Measurements from ENCODE around the gene VASN.
"Not testable (repeated sequence)": the region's sequence is repeated elsewhere in the genome, so short reads cannot be mapped to it uniquely, and the experiment has no call there.

VASN gene

DNA sequence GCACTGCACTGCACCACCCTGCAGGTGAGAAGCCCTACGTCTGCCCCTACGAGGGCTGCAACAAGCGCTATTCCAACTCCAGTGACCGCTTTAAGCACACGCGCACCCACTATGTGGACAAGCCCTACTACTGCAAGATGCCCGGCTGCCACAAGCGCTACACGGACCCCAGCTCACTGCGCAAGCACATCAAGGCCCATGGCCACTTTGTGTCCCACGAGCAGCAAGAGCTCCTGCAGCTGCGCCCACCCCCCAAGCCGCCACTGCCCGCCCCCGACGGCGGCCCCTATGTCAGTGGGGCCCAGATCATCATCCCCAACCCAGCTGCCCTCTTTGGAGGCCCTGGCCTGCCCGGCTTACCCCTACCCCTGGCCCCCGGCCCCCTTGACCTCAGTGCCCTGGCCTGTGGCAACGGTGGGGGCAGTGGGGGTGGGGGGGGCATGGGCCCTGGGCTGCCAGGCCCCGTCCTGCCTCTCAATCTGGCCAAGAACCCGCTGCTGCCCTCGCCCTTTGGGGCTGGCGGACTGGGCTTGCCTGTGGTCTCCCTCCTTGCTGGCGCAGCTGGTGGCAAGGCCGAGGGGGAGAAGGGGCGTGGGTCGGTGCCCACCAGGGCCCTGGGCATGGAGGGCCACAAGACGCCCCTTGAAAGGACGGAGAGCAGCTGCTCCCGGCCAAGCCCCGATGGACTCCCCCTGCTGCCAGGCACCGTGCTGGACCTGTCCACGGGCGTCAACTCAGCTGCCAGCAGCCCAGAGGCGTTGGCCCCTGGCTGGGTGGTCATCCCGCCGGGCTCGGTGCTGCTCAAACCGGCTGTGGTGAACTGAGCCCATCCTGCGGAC lies 34.7 kb upstream of the VASN start:
- in situ Hi-C loops (cut with MboI; ENCODE audit: low sequenced_read_pairs) = no loop called here

DNA sequence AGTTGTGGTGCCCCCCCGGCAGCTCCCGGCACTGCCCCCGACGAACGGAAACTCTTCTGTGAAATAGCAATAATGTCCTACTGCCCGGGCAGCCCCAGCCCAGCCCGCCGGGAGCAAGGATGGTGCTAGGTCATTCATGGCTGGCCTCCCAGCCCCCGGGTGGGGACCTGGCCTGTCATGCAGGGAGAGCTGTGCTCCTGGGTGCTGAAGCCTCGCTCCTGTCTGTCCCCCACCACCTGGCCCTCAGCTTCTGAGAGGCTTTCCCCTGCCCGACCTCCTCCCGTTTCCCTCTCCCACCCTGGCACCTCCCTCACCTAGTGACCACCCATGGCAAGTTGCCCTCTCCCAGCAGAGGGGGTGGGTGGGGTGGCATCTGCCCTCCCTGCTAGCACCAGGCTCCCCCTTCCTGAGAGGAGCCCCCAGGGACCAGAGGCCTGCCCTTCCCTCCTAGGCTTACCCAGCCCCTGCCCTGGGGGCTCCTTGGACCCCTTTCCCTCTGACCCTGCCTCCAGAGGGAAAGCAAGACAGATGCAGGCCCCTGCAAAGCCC lies 34.0 kb upstream of the VASN start:
- in situ Hi-C loops (cut with MboI; ENCODE audit: low sequenced_read_pairs) = no loop called here

DNA sequence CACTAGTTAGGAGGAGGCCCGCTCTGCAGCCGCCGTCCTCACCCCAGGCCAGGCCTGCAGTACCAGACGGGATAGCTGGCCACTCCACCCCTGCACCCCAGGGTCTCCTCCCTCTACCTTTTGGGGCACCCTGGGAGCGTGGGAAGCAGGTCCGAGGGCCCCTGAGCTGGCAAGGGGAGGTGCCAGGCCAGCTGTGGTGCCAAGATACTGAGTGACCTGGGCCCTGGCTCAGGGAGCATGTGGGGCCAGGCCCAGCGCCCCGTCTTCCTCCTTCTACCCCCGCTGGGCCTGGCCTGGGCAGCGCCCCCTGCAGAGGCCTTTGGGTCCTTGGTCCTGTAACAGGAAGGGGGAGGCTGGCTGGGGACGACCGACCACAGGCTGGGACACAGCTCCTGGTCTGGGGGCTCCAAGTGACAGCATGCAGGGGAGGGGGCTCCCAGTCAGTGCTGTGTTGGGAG lies 33.5 kb upstream of the VASN start:
- in situ Hi-C loops (cut with MboI; ENCODE audit: low sequenced_read_pairs) = no loop called here

DNA sequence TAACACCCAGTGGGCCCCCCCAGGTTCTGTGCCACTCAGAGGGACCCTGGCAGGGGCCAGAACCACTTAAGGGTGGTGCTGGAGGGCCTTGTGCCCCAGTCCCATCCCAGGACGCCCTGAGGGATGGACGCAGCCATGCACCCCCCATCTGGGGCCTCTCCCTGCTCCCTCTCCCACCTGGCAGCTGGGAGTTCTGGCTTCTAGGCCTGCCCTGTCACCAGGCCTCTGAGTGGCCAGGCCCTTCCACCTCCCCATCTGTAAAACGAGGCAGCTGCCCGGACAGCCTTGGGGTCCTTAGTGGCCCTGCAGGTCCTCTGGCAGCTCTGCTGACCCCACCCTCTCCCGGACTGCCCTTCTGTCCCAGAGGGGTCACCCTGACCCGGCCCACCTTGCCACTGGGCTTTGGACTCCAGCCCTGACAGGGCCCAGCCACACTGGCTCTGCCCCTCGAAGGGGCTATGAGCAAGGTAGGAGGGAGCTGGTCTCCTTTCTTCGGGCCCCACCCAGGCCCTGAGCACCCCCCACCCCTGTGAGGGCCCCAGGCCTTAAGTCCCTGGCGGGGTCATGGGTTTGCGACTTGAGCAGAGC lies 32.8 kb upstream of the VASN start:
- in situ Hi-C loops (cut with MboI; ENCODE audit: low sequenced_read_pairs) = no loop called here

DNA sequence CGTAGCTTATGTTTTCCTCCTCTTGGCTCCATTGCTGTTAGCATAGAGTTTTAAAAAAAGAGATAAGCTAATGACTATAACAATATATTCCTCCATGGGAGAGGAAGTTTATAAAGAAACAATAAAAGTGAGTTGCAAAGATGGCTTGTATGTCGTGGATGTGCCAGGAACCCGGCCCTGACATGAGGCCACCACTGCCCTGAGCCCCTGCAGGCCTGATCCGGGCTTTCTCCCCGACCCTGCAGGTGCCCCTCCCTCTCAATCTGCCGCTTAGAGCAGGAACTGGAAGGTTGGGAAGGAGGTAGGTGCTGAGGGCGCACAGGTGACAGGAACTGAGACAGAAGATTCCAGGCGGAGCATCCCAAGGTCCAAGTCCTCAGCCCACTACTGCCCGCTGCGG lies 32.2 kb upstream of the VASN start:
- in situ Hi-C loops (cut with MboI; ENCODE audit: low sequenced_read_pairs) = no loop called here

DNA sequence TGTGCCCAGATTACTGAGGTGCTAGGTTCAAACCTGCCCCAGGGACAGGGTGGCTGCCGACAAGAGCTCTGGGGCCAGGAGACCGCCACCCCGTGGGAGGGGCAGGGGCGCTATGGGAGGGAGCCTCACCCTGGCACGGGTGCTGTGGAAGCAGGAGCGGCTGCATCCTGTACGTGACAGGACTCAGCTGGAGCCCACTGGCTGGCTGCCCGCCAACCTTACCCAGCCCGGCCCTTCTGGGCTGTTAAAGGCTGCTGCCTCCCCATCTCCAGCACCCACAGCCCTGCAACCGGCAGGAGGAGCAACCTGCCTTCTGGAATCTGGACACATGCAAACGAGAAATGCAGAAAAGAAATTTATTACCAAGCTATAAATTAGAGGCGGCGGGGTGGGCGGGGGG lies 31.7 kb upstream of the VASN start:
- in situ Hi-C loops (cut with MboI; ENCODE audit: low sequenced_read_pairs) = no loop called here

DNA sequence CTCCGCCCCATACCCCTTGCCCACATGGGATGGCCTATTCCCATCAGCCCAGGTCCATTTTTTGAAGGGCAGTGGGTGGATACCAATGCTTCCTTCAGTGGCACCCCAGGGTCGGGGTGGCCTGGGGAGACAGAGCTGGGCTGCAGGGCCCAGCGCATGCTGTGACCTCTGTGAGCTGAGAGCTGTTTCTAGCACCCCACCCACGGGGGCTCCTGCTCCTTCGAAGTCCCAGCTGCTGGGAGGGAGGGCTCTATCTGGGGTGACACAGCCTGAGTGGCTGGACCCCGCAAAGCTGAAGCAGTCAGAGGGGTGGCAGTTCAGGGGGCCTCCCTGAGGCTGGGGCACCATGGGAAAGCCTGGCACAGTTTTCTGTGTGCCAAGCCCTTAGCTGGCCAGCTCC lies 31.2 kb upstream of the VASN start:
- in situ Hi-C loops (cut with MboI; ENCODE audit: low sequenced_read_pairs) = no loop called here

DNA sequence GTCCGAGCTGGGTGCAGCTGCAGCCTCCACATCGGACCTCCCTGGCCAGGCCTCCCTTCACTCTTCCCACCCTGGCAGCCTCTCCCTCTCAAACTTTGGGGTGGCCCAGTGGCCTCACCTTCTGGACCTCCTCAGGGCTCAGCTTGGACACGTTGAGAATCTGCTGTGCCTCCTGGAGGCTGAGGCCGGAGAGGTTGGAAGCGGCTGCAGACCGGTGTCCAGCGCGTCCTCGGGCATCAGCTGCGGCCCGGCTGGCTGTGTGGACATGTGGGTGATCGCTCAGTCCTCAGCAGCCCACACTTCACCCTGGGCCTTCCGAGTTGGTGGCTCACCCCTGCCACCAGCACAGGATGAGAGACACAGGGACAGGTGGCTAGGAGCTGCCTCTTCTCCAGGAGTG lies 30.4 kb upstream of the VASN start:
- in situ Hi-C loops (cut with MboI; ENCODE audit: low sequenced_read_pairs) = no loop called here

DNA sequence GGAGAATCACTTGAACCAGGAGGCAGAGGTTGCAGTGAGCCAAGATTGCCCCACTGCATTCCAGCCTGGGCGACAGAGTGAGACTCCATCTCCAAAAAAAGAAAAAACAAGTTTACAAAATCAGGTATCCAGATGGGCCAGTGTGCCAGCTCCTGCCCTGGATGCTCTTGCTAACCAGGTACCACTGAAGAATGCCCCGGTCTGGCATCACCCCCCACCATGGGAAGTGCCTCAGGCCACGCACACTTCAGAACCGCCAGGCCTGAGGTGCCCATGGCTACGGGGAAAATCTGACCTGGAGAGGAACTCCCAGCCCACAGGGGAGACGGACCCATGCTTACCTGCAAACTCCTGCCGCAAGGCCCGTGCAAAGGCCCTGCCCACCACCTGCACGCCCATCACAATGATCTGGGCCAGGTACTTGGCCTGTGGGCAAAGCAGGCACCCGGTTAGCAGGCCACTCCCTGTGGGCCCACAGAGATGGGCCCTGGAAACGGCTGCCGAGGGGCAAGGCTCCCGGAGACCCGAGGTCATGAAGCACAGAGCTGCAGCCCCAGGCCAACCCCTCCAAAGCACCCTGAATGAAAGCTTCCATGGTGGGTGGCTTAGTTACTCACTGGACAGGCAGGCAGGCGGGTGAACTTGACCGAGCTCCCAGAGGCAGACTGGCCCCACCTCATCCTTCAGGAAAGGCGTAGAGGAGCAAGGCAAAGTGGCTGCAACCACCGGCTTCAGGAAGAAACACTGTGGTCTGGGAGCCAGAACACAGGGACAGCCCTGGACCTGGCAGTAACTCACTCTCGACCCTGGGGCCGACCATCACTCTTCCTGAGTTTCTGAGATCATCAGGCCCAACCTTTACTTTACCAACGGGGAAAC lies 28.5 kb upstream of the VASN start:
- in situ Hi-C loops (cut with MboI; ENCODE audit: low sequenced_read_pairs) = no loop called here

DNA sequence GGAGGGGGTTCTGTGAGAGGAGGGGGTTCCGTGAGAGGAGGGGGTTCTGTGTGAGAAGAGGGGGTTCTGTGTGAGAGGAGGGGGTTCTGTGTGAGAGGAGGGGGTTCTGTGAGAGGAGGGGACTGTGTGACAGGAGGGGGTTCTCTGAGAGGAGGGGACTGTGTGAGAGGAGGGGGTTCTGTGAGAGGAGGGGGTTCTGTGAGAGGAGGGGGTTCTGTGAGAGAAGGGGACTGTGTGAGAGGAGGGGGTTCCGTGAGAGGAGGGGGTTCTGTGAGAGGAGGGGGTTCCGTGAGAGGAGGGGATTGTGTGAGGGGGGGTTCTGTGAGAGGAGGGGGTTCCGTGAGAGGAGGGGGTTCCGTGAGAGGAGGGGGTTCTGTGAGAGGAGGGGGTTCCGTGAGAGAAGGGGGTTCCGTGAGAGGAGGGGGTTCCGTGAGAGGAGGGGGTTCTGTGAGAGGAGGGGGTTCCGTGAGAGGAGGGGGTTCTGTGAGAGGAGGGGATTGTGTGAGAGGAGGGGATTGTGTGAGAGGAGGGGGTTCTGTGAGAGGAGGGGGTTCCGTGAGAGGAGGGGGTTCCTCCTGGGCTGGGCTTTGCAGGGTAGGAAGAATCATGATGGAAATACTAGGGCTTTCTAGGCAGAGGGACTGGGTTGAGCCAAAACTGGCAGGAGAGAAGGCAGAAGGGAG lies 27.2 kb upstream of the VASN start:
- in situ Hi-C loops (cut with MboI; ENCODE audit: low sequenced_read_pairs) = not testable (repeated sequence)

DNA sequence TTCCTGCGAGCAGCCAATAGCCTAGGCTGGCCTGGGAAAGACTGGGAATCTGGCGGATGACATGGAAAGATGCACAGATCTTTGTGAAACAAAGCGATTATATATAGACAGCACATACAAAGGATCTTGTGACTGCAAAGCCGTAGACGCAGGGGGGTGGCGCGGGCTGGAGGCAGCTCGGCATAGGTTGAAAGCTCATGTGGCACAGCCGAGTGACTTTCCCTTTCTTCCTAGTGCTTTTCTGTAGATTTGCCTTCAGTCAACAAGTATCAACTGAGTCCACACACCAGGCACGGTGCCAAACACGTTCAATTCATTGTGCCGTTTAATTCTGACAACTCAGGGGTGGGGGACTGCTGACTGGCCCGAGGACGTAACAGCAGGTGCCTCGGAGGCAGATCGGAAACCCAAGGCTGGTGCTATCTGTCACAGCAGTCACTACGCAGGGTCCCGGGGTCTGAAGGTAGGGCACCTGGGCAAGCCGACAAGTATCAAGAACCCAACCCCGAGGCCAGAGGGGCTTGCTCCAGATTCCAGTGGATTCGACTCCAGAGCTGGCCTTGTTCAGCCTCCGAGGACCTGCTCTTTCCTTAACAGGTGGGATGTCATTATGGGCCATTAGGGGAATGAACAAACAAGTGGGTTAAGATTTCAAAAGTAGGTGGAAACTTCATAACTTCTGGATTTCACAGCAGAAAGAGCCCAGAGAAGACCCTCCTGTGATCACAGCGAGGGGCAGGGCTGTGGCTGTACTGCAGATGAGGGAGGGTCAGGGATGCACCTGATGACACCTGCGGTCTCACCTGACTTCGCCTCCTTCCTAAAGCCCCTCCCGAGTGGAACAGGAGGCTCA lies 26.4 kb upstream of the VASN start:
- in situ Hi-C loops (cut with MboI; ENCODE audit: low sequenced_read_pairs) = no loop called here

DNA sequence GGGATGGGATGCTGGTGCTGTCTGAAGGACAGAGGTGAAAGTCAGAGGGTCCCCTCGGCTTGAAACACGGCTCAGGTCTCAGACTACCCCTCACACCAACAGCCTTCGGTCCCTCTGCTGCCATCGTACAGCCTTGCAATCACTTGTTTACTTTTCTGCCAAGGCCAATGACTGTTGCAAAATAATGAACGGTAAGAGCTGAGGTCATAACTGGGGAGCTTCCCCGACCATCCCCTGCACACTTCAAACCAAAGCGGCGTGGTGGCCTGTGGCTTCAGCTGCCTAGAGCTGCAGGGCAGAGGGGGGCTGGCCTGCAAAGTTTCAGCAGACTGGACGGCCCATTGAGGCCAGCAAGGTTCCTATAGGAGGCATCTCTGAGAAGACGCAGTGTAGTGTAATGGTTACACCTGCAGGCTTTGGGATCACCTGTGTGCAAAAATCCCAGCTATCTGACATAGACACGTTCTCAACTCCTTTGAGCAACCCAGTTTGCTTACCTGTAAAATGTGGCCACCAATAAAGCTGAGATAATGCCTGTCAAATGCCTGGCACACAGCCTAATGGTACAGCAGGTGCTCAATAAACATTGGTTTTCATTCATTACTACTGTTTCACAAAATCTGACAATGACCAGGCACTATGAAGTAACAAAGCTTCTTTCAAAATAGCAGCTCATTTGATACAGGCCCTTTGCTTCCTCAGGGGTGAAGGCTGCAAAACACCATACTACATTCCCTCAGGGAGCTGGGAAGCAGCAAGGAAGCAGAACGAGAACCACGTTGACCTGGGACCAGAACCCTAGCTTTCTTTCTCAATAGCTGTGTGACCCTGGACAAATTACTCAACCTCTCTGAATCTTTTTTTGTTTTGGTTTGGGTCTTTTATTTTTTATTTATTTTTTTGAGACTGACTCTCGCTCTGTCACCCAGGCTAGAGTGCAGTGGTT lies 25.5 kb upstream of the VASN start:
- in situ Hi-C loops (cut with MboI; ENCODE audit: low sequenced_read_pairs) = no loop called here

DNA sequence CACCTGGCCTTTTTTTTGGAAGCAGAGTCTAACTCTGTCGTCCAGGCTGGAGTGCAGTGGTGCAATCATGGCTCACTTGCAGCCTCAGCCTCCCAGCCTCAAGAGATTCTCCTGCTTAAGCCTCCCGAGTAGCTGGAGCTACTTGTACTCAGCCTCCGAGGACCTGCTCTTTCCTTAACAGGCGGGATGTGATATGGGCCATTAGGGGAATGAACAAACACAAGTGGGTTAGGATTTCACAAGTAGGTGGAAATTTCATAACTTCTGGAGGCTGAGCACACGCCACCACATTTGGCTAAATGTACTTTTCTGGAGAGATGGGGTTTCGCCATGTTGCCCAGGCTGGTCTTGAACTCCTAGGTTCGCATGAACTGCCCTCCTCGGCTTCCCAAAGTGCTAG lies 24.6 kb upstream of the VASN start:
- in situ Hi-C loops (cut with MboI; ENCODE audit: low sequenced_read_pairs) = no loop called here

DNA sequence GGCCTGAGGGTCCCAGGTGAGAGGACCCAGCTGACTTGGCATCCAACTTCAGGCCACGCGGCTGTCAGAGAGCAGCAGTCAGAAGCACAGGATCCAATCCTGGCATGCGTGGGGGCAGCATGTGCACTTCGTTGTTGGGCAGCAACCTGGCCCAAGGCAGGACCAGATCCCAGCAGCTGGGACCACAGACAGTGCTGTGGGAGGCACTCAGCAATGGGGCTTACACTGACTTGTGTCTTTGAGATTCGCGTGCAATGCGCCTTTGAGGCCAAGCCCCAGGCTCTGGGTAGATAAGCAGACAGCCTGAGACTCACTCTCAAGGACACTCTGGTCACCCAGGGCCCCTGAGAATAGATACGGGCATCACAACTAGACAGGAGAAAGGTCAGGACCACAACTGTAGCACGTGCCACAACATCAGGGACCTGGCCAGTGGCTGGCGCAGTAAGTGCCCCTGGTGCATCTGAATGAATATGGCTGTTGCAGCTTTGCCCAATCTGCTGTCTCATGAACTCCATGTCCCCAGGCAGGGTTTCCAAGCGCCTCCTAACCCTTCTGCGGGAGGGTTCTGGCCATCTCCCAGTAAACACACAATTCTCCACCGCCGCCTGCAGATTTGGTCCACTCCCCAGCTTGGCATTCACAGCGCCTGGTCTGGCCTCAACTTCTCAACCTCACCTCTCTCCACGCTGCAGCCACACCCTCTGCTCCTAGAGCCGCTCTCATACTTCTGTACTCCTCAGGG lies 23.7 kb upstream of the VASN start:
- in situ Hi-C loops (cut with MboI; ENCODE audit: low sequenced_read_pairs) = no loop called here

DNA sequence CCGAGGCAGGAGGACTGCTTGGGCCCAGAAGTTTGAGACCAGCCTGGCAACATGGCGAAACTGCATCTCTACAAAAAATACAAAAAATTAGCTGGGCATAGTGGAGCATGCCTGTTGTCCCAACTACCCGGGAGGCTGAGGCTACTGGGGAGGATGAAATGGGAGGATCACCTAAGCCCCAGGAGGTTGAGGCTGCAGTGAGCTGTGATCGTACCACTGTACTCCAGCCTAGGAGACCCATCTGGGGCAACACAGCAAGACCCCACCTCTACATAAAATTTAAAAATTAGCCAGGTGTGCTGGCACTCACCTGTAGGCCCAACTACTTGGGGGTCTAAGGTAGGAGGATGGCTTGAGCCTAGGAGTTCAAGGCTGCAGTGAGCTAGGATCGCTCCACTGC lies 22.3 kb upstream of the VASN start:
- in situ Hi-C loops (cut with MboI; ENCODE audit: low sequenced_read_pairs) = no loop called here

DNA sequence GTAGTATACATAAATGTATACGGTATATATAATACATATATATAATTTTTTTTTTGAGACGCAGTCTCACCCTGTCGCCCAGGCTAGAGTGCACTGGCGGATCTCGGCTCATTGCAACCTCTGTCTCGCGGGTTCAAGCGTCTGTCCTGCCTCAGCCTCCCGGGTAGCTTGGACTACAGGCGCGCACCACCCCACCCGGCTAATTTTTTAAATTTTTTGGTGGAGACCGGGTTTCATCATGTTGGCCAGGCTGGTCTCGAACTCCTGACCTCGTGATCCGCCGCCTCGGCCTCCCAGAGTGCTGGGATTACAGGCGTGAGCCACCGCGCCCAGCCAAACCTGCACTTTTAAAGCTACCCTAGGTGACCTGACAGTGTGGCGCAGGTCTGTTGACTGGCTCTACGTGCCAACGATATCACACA lies 21.3 kb upstream of the VASN start:
- in situ Hi-C loops (cut with MboI; ENCODE audit: low sequenced_read_pairs) = no loop called here

DNA sequence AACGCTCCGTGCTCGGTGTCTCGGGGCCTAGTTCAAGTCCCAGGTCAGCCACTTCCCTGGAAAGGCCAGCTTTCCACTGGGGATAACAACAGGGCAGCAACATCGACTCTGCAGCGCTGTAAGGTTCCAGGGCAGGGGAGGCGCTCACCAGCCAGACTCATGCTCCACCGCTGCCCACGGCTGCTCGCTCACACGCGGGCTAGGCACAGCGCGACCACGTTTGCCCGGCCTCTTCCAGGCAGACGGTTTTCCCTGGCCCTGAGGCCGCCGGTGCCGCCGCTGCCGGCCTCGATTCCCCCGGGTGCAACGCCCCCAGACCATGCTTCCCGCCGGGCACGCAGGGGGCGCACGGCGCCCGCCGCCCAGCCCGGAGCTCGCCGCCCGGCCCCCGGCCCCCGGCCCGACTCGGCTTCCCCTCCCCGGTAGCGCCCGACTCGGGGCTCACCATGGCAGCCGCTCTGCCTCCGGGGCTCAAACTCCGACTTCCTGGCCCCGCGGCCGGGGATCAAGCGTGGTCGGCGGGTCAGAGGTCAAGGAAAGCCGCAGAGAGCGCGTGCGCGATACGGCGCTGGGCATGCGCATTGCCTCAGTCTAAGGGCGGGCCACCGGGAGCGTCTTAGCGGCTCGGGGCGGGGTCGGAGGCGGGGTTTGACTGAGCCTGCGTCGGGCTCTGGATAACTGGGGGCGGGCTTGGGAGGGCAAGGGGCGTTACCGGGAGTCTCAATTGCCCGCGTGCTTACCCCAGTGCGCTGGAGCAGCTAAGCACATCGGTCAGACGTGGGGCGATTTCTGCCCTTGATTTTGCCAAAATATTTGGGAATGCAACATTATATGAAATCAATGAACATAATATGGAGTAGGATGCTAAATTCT lies 20.6 kb upstream of the VASN start, which contains the start of gene PAM16:
Gene PAM16 (minus strand): TSS at position 535 of the 873 bp plus-strand sequence. CDS start 87 bp downstream, at position 448.
- in situ Hi-C loops (cut with MboI; ENCODE audit: low sequenced_read_pairs) = no loop called here
